ENCODE data around the gene ZNF280D.
A peak's percentile ranks its signal among the peaks of the same experiment; 100 is the strongest.

The ZNF280D gene

DNA sequence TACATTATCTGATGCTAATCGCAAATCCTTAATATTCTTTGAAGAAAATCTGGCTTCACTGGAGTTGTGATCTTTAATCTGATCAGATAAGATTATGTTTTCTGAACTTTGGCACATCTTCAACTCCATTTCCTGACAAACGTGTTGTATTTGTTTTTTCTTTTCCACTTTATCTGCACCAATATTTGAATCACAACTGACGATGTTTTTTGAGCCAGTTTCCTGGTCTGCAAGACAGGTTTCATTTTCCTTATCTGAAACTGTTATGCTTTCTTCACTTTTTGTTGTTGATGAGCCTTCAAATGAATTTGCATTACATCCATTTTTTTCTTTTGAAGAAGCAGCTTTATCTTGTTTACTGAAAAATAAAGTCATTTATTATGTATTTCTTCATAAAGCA, 101.5 kb downstream of the ZNF280D start:
- no peak for DNase-seq (ENCODE audit: low spot score)

DNA sequence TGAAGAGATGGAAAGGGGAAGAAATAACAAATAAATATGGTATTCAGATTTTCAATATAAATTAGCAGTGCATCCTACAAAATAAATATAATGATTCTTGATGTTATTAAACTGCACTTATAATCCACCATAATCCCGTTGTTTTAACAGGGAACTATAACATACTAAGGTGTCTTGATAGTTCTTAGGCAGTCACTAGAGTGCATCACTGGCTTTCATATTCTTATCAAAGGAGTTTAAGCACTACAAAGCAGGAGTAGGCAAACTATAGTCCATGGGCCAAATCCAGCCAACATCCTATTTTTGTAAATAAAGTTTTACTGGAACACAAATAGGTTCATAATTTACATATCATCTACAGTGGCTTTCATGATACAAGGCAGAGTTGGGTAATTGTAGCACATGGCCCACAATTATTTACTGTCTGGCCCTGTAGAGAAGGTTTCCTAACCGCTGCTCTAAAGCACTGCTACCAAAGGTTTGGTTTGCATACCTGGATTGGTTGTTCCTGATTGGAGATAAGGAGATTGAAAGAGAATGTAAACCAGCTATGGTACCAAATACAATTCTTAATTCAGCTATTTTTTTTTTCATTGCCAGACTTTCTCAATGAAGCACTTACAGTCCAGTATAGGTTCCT, 104.3 kb downstream of the ZNF280D start:
- DNase-seq (ENCODE audit: low spot score) = no peak

DNA sequence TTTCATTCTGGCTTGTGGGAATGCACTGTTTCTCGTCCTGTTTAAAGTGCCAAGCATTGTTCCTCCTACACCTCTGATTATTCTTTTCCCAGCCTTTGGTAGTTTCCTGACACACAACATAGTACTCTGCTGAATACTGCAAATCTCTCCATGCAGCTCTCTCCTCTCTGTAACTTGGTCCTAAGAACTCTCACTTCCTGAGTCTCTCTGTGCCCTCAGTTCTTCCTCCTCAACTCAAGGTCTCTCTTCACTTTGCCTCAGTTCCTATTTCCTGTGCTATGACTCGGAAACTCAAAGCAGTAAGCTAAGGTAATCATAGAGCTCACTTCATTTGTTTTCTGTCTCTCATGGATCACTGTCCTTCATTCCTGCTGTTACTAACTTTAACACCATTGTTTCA, 113.4 kb downstream of the ZNF280D start:
- no peak for DNase-seq (ENCODE audit: low spot score)

DNA sequence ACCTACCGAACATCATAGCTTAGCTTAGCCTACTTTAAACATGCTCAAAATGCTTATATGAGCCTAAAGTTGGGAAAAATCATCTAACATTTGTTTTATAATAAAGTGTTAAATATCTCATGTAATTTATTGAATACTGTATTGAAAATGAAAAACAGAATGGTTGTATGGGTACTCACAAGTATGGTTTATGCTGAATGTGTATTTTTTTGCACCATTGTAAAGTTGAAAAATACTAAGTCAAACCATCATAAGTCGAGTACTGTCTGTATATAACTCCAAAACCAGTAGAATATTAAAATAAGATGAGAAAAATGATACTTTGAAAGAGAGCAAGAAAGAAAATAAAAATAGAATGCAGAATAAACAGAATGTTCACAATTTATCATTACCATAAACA, 115.7 kb downstream of the ZNF280D start:
- no peak for DNase-seq (ENCODE audit: low spot score)

GRCh38 chr15:56616551-56616950, 116.8 kb downstream of the ZNF280D start:
- no peak for DNase-seq (ENCODE audit: low spot score)

DNA sequence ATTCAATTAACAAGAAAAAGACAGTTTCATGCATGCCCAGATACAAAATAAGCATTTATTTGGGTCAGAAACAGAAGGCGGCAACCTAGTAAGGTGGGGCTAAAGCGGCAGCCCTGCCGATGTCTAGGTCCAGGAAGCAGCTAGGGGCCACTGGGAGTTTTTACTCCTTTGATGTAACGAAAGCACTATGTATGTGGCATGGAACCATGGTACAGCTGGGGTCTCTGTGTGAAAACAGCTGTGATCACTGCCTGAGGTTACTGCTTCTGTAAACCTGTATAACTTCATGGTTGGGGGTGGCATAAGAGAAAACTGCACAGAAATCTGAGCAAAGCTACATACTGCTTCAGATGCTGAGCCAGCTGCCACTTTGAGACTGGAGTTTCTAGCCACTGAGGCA, 119.5 kb downstream of the ZNF280D start:
- DNase-seq (ENCODE audit: low spot score) = no peak

GRCh38 chr15:56608993-56609392, 124.3 kb downstream of the ZNF280D start:
- DNase-seq (ENCODE audit: low spot score) = no peak

DNA sequence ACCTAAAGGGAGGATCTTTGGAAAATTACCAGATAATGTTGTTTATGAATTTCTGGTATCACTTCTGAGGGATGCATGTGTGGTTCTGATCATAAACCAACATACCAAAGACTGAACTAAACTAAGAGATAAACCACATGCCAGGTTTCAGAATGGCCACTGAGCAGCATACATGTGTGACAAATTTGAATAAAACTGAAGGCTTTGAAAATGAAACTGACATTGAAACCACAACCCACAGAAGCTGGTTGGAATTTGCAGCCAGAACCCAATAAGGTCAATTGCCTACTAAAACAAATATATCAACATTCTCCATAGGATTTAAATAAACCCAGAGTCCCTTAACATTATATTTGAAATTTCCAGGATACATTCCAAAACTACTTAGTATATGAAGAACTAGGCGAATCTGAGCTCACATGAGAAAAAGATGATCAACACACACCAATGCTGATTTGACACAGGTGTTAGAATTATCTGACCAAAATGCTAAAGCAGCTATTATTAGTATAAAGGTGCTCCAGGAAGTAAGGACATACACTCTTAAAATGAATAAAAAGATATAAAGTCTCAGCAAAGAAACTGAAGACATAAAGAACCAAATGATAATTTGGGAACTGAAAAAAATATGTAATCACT, 125.0 kb downstream of the ZNF280D start:
- peak; percentile 3 for DNase-seq (ENCODE audit: low spot score)

- no peak for DNase-seq (ENCODE audit: low spot score)
Observed at GRCh38 chr15:56602253-56602652, 131.1 kb downstream of the ZNF280D start.

GRCh38 chr15:56600380-56600779, 132.9 kb downstream of the ZNF280D start:
- DNase-seq (ENCODE audit: low spot score) = no peak

- DNase-seq (ENCODE audit: low spot score) = peak; percentile 2
Observed at GRCh38 chr15:56598991-56599390, 134.3 kb downstream of the ZNF280D start.

DNA sequence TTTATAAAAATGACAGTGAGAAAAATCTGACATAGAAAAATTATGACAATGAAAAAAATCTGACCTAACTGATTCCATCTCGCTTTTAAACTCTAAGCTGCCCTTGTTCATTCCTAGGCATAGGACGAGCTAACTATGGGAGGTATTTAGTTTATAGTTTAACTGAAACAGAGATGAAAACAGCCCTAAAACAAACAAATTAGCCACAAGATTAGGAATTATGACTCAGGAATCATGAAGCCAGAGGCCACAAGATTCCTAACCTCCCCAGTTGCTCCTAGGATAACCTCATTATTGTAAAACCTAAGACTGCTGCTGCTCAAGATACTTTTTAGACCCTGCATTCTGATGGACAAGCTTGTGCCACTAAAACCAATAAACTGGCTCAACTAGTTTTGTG, 145.6 kb downstream of the ZNF280D start:
- peak; percentile 0 for DNase-seq (ENCODE audit: low spot score)

DNA sequence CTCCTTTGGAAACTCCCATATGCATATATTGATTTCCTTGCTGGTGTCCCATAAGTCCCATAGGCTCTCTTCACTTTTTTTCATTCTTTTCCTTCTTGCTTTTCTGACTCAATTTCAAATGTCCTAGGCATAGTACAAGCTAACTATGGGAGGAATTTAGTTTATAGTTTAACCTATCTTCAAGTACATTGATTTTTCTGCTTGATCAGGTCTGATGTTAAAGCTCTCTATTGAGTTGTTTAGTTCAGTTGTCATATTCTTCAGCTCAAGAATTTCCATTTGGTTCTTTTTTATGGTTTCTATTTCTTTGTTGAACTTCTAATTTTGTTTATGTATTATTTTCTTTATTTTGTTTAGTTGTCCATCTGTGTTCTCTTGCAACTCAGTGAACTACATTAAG, 147.1 kb downstream of the ZNF280D start:
- DNase-seq (ENCODE audit: low spot score) = no peak

DNA sequence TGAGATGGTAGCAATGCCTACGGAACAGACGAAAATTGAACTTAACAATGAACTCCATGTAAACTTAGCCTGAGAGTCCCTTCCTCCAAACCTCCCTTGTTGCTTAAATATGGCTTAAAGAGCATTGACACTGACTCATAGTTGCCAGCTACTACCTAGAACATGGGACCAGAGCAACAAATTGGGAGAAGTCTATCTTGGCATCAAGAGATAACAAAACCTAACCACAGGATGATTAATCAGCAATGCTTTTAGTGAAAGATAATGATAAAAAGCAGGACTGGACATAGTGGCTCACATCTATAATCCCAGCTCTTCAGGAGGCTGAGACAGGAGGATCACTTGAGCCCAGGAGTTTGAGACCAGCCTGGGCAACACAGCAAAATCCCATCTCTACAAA, 150.5 kb downstream of the ZNF280D start:
- no peak for DNase-seq (ENCODE audit: low spot score)
